IMR-90 (cell line): ENCODE data around the gene RASSF10.

Experiments used
- CTCF ChIP-seq: conservative IDR thresholded peaks from 2 replicates; pipeline ENCODE4 v1.5.1; 2012; ENCODE audit warnings: mild to moderate bottlenecking, low read depth, low read length, improper control_type of control experiment
- POLR2A ChIP-seq: IDR thresholded peaks from 2 replicates; pipeline ENCODE4 v1.6.1; 2012; ENCODE audit warnings: mild to moderate bottlenecking, low read depth, low read length
- USF2 ChIP-seq: fragments of 150-350 bp; IDR thresholded peaks from 2 replicates; pipeline ENCODE4 v1.6.1; 2017; ENCODE audit warnings: mild to moderate bottlenecking, antibody characterized with exemption, low read length, low read depth

GRCh38 chr11:12983336-12983735 is 25.8 kb upstream of the RASSF10 start:
- TF ChIP-seq CTCF = no peak
- no peak for TF ChIP-seq USF2
- TF ChIP-seq POLR2A = no peak
